Measurements from ENCODE around the gene SPTB.

The SPTB gene

DNA sequence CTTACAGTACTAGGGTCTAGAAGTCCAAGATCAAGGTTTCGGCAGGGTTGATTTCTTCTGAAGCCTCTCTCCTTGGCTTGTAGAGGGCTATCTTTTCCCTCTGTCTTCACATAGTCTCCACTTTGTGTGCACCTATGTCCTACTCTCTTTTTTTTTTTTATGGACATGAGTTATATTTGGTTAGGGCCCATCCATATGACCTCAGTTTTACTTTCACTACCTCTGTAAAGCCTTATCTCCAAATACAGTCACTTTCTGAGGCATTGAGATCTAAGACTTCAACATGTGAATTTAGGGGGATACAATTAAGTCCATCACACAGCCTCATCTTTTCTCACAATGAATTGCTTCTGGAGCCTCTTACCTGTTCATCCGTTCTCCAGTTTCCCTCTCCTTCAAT, 5.9 kb upstream of the SPTB start:
- DNase-seq (ENCODE audit: low spot score): no peak

DNA sequence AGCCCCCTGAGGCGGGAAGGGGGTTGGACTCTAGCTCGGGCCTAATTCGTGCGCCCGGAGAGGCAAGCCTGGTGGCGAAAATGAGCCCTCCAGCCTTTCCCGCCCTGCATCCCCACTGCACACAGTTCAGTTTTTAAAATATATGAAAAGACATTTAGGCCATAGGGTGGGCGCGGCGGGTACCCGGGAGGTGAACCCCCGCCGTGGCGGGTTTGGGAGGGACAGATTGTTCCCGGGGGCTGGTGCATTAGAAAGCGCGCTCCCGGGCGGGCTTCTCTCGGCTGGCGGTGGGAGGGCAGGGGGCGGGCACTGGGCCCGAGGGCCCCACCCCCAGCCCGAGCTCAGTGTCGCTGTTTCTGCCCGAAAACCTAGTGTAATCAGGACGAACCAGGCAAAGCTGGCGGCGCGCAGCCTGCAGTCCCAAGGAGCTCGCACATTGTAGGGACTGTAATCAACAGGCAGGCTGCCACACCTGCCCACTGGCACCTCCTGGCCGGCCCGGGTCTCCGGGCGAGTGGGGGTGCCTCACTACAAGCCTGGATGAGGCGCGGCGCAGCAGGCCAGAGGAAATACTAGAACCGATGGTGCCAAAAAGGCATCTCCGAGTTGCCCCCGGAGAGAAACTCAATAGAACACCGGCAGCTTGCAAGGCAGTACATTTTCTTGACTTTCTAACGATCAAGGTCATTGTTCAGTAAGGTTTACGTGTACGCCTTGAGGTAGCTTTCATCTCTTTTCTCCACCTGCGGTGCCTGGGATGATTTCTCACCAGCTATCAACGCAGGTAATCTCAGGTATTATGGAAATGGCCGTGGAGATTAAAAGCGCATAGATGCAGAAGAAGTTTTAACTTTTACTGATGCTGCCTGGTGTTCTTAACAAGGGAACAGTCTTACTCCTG, 764 bp upstream of the SPTB start:
- DNase-seq (ENCODE audit: low spot score): no peak

- no peak for DNase-seq (ENCODE audit: low spot score)
Observed at GRCh38 chr14:64878837-64879634, 671 bp downstream of the SPTB start.

DNA sequence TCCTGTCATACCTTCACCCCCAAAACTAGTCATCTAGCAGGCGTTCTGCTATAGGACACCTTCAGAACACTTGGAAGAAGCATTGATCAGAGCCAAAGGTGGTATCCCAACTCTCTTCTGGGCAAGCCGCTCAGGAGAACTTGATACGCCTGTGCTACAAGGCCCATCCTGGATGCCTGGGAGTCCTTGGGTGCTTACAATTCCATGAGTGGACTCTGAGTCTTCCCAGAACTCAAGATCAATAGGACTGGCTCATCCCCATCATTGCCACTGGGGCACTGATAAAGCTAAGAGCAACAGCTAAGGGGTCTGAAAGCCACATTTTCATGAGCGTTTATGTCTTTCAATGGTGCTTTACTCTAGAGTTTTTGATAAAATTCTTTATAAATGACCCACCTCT, 1.9 kb downstream of the SPTB start:
- DNase-seq (ENCODE audit: low spot score): no peak

- DNase-seq (ENCODE audit: low spot score): no peak
Observed at GRCh38 chr14:64875350-64875749, 4.4 kb downstream of the SPTB start.

- no peak for DNase-seq (ENCODE audit: low spot score)
Observed at GRCh38 chr14:64873506-64874219, 6.0 kb downstream of the SPTB start.

GRCh38 chr14:64871344-64871743, 8.4 kb downstream of the SPTB start:
- DNase-seq (ENCODE audit: low spot score): no peak

DNA sequence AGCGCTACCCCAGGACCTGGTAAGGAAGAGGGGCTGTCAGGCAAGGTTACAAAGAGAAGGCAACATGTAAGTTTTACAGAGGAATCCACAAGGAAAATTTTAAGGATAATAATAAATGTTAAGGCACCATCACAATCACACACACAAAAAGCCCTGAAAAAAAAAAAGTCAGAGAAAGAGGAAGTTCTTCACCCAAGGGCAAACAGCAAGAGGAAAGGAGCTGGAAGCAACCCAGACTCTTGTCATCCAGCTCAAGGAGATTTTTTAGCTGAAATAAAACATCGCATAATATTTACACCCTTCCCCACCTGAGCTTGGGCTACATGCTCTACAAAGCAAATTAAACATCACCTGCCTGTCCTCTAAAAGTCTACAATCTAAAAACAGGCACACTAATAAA, 9.5 kb downstream of the SPTB start:
- no peak for DNase-seq (ENCODE audit: low spot score)

DNA sequence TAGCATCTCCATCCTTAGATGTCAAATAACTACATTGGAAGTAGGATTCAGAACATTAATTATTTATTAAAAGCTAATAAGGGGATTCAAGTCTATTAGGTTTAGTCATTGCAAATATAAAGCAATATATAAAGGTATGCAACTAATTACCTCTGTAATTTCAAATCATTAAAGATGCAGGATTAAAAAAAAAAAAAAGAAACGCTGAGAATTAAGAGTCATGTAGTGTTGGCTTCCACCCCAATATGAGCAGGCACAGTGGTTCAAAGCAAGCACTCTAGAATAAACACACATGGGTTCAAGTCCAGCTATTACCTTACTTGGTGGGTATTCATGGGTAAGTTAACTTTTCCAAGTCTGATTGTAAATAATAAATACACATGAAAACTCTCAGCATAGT, 10.9 kb downstream of the SPTB start:
- no peak for DNase-seq (ENCODE audit: low spot score)

GRCh38 chr14:64868379-64868778, 11.3 kb downstream of the SPTB start:
- no peak for DNase-seq (ENCODE audit: low spot score)

DNA sequence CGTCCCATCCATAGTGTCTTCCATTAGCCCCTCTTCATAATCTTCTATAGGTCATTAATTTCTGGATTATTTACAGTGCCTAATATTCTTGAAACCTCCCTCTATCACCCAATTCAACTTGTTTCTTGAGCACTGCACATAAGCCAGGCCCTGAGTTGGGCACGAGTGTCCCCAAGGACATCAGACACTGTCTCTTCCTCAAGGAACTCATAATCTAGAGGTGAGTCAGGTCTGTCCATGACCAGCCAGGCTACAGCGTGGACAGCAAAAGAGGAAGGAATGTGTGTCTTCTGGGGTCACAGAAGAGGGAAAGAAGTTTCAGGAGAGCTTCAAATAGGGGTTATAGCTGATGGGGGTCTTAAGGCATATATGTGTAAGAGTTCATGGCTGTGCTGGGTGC, 12.5 kb downstream of the SPTB start:
- no peak for DNase-seq (ENCODE audit: low spot score)

- no peak for DNase-seq (ENCODE audit: low spot score)
Observed at GRCh38 chr14:64865992-64866391, 13.7 kb downstream of the SPTB start.

- DNase-seq (ENCODE audit: low spot score): no peak
Observed at GRCh38 chr14:64865109-64865508, 14.6 kb downstream of the SPTB start.

DNA sequence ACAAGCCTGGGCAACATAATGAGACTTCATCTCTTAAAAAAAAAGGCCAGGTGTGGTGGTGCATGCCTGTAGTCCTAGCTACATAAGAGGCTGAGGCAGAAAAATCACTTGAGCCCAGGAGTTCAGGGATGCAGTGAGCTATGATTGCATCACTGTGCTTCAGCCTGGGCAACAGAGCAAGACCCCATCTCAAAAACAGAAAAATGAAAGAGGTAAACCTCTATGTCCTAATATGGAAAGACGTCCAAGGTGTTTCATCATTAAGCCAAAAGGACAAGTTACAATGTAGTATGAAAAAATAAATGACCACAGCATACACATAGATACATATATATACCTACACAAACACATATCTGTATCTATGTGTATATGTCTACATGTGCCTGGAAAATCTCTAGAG, 15.4 kb downstream of the SPTB start:
- no peak for DNase-seq (ENCODE audit: low spot score)

DNA sequence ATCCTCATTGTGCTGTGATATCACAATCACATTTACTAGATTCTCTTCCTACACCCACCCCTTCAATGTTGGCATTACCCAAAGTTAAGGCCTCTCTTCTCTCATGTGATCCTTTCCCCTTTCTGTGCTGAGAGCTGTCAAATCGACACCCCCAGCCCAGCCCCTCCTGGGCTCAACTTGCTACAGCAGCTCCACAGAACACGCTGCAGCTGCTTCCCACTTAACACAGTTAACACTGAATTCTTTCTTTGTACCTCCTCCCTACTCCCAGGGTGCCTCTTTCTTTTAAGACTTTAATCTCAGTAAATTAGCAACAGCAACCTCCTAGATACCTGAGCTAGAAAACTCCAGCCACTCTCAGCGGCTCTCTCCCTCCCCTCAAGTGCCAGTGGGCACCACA, 17.8 kb downstream of the SPTB start:
- no peak for DNase-seq (ENCODE audit: low spot score)

- DNase-seq (ENCODE audit: low spot score): no peak
Observed at GRCh38 chr14:64860039-64860438, 19.7 kb downstream of the SPTB start.

DNA sequence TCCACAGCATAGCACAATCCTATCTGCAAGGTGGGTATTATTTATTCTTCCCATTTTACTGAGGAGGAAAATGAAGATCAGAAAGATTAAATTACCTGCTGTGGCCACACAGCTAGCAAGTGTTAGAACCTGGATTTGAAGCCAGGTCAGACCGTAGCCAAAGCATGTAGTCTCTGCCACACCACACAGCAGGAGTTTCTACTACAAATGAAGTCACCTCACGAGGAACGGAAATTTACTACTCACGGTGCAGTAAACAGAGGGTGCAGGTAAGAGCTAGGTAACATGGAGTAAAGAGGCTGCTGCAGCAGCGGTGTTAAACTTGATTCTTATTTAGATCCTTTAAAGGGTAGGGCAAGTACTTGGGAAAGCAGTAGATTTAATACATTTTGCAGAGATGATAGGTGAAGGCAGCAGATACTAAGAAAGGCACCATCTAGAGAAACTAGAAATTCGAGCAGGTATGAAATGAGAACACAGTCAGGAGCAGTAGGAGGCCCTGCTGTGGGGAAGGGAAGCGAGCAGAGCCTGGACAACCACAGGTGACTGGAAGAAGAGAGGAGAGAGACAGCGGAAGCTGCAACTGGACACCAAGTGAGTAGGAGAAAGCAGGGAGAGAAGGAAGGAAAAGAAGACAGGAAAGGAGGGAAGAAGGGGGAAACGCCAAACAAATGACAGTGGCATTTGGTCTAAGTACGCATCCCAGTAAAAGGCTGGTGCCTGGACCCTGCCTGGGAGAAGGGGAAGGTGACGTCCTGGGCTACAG, 21.5 kb downstream of the SPTB start:
- DNase-seq (ENCODE audit: low spot score): no peak

DNA sequence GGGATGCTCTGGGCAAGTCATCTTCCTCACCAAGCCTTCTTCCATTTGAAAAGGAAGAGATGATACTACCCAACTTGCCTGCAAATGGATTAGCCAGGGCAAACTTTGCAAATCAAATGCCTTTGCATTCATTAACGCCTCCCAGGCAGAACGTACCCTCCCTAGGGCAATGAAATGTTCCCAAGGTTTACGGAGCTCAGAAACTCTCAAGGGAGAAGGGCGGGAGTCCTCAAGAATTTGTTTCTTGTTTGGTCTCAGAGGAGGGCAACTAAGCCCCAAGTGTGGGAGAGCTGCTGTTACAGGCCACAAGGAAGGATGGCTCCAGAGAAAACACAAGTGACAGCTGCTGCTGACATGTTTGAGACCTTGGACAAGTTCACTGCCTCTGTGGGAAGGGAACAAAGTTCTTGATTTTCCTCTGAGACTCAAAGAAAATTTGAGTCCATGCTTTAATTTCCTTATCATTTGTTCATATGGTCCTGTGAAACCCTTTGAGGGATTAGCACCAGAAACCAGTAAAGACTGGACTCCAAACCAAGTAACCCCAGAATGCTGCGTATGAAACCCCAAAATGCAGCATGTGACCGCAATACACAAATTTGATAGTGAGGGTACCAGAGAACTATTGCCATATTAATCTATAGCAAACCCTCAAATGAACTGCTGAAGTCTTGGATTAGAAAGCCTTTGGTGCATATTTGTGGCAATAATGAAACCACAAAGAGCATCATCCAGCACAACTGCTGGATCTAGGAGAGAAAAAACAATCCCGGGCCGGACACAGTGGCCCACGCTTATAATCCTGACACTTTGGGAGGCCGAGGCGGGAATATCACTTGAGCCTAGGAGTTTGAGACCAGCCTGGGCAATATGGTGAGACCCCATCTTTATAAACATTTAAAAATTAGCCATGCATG, 22.9 kb downstream of the SPTB start:
- no peak for DNase-seq (ENCODE audit: low spot score)

GRCh38 chr14:64855721-64856528, 23.8 kb downstream of the SPTB start:
- DNase-seq (ENCODE audit: low spot score): no peak
